NT2/D1 (cell line): ENCODE measurements around the gene CHN2.
A peak's percentile ranks its signal among the peaks of the same experiment; 100 is the strongest.

Experiments used
- DNase-seq: peaks from one replicate; pipeline ENCODE4 v3.0.0-alpha.2; 2011; ENCODE audit warnings: low read depth, low spot score
- H3K27me3 ChIP-seq: 2 replicates; pipeline ENCODE4 v1.6.0; 2011; ENCODE audit warnings: mild to moderate bottlenecking; ENCODE audit not compliant: insufficient read length, insufficient read depth
- H3K36me3 ChIP-seq: 2 replicates; pipeline ENCODE4 v1.6.1; 2011; ENCODE audit warnings: mild to moderate bottlenecking, low read length, mixed read lengths; ENCODE audit not compliant: insufficient read depth, insufficient read length
- H3K4me1 ChIP-seq: 2 replicates; pipeline ENCODE4 v1.5.1; 2011; ENCODE audit not compliant: insufficient read depth, insufficient read length
- H3K4me3 ChIP-seq: 2 replicates; pipeline ENCODE4 v1.5.1; 2011; ENCODE audit warnings: low read depth; ENCODE audit not compliant: insufficient read length
- H3K9ac ChIP-seq: 2 replicates; pipeline ENCODE4 v1.6.0; 2011; ENCODE audit warnings: low read depth; ENCODE audit not compliant: insufficient read length
- H3K9me3 ChIP-seq: 2 replicates; pipeline ENCODE4 v1.5.1; 2011; ENCODE audit warnings: mild to moderate bottlenecking, low read length; ENCODE audit not compliant: insufficient read depth
- SUZ12 ChIP-seq: IDR thresholded peaks from 2 replicates; pipeline ENCODE4 v1.6.1; 2011; ENCODE audit not compliant: insufficient read length, insufficient read depth; ENCODE audit errors: extremely low read depth
- YY1 ChIP-seq: IDR thresholded peaks from 2 replicates; pipeline ENCODE4 v1.6.1; 2011; ENCODE audit not compliant: insufficient read length, insufficient read depth
- ZNF274 ChIP-seq: IDR thresholded peaks from 2 replicates; pipeline ENCODE4 v1.6.1; 2011; ENCODE audit warnings: mild to moderate bottlenecking, low read depth, low read length

The CHN2 gene

DNA sequence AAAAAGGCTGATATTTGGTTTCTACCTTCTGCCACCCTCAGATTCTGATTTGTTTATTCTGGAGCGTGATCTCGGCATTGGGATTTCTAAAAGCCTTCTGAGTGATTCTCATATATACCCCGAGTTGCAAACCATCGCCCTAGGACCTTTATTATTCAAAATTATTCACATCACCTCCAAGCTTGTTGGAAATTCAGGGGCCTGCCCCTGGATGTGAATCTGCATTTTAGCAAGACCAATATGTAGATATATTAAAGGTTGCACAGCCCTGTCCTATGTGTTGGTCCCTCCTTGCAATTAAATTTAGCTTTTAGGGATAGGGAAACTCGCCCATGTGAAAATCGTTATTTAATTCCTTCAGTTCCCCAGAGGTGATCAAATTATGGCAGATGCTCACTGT lies 9.0 kb upstream of the CHN2 start:
- no peaks in the 10 kb centered on the region for H3K4me1 ChIP-seq
- TF ChIP-seq YY1 (no peak), ZNF274 (no peak), SUZ12 (no peak)
- no peaks in the 10 kb centered on the region for H3K27me3 ChIP-seq
- no peaks in the 10 kb centered on the region for H3K36me3 ChIP-seq
- H3K9me3 ChIP-seq = no peaks in the 10 kb centered on the region
- no peak overlapping the region for H3K9ac ChIP-seq
- H3K4me3 ChIP-seq = no peak overlapping the region
- no peak for DNase-seq

DNA sequence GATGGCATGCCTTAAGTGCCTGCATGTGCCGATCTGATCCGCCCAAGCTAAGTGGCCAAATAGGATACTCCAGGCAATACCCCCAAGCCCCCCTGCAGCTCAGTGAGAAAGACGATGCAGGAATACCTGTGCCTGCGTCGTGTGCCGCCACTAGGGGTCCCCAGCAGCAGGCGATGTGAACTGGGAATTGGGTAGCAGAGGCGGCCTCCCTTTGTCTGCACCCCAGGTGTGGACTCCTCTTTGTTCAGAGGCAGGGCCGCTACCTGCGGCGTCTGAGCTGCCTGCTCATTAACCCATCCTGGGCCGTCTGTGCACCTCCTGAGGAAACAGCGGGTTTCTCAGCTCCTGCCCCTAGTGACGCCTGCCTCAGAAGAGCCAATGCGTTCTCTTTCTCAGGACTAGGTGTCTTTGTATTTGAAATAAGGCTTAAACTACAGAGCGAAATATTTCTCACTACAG lies 4.8 kb upstream of the CHN2 start:
- TF ChIP-seq SUZ12 (no peak), ZNF274 (no peak), YY1 (no peak)
- DNase-seq = peak; percentile 96
- H3K4me1 ChIP-seq = no peaks in the 10 kb centered on the region
- H3K36me3 ChIP-seq = no peaks in the 10 kb centered on the region
- no peaks in the 10 kb centered on the region for H3K9me3 ChIP-seq
- H3K4me3 ChIP-seq = no peak overlapping the region
- no peak overlapping the region for H3K9ac ChIP-seq
- H3K27me3 ChIP-seq = peaks cover 34% of the 10 kb centered on the region

DNA sequence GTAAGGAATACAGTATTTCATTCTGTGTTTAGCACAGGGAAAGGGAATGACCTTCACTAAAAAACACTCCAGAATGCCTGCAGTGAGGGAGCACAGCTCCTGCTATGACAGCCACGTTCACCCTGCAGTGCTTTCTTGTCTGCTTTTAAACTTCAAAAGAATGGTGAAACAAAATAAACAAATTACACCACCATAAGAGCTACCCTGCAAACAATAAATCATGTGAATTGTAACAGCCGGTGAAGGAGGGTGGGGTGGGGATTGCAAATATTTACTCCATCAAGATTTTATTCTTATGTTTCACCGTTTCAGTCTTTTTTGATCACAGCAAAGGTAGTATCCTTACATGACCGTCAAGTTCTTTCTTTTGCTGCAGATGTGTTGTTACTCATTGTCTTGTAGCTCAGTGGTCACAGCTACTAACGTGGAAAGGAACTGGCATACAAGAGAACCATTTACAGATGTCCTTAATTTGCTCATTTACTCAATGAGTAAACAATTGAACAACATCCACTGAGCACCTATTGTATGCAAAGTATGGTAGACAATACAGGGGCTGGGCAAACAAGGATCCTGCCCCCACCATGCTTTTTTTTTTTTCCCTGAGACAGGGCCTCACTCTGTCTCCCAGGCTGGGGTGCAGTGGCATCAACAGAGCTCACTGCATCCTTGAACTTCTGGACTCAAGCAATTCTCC lies 4.1 kb upstream of the CHN2 start:
- H3K4me1 ChIP-seq = no peaks in the 10 kb centered on the region
- no peak overlapping the region for H3K9ac ChIP-seq

DNA sequence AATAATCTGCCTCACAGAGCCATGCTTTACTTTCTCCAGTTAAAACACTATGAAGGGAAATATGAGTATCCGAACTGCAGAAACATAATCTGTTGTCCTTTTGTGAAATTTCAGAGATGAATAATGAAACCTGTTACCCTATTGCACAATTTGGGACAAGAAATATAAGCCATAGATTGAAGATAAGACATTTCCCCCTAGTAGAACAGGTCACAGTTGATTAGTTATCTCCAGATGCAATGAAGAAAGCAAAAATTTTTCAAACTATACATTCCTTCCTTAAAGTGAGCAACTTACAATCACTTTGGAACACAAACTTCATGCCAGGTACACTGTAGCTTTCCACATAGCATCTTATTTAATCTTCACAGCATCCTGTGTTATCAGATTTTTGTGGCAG lies 2.3 kb upstream of the CHN2 start:
- H3K4me3 ChIP-seq = no peak overlapping the region
- TF ChIP-seq SUZ12 (no peak), YY1 (no peak), ZNF274 (no peak)
- no peak overlapping the region for H3K9ac ChIP-seq
- no peaks in the 10 kb centered on the region for H3K4me1 ChIP-seq
- H3K27me3 ChIP-seq = peaks cover 60% of the 10 kb centered on the region
- H3K36me3 ChIP-seq = no peaks in the 10 kb centered on the region
- no peak for DNase-seq
- H3K9me3 ChIP-seq = no peaks in the 10 kb centered on the region

More for the DNA sequence above, 4.1 kb upstream of the CHN2 start:
- Histone ChIP-seq H3K27me3 (peaks cover 41% of the 10 kb centered on the region), H3K36me3 (no peaks in the 10 kb centered on the region), H3K9me3 (no peaks in the 10 kb centered on the region), H3K4me3 (no peak overlapping the region)
- TF ChIP-seq SUZ12 = no peak
- TF ChIP-seq ZNF274 = no peak
- no peak for TF ChIP-seq YY1
- no peak for DNase-seq

DNA sequence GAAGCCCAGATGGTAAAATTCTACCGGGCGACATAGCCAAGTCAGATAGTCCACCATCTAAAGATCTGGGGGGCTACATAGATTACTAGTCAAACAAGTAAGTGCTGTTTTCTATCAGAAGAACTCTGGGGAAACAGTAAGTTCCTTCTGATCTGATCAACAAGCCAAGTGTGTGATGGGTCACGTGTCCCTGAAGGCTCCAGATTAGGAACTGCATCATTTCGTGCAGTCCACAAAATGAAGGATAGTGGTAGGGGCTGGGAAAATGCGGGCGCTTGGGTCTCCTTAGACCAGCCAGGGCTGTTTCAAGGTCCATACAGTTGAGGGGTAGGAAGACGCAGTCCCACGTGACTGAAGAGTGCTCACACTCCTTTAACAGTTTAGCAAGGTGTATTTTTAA lies 1.8 kb upstream of the CHN2 start:
- no peaks in the 10 kb centered on the region for H3K9me3 ChIP-seq
- H3K9ac ChIP-seq = no peak overlapping the region
- H3K27me3 ChIP-seq = peaks cover 65% of the 10 kb centered on the region
- no peak for TF ChIP-seq YY1
- TF ChIP-seq SUZ12 = no peak
- TF ChIP-seq ZNF274 = no peak
- no peaks in the 10 kb centered on the region for H3K36me3 ChIP-seq
- no peak for DNase-seq
- H3K4me3 ChIP-seq = no peak overlapping the region
- H3K4me1 ChIP-seq = no peaks in the 10 kb centered on the region

DNA sequence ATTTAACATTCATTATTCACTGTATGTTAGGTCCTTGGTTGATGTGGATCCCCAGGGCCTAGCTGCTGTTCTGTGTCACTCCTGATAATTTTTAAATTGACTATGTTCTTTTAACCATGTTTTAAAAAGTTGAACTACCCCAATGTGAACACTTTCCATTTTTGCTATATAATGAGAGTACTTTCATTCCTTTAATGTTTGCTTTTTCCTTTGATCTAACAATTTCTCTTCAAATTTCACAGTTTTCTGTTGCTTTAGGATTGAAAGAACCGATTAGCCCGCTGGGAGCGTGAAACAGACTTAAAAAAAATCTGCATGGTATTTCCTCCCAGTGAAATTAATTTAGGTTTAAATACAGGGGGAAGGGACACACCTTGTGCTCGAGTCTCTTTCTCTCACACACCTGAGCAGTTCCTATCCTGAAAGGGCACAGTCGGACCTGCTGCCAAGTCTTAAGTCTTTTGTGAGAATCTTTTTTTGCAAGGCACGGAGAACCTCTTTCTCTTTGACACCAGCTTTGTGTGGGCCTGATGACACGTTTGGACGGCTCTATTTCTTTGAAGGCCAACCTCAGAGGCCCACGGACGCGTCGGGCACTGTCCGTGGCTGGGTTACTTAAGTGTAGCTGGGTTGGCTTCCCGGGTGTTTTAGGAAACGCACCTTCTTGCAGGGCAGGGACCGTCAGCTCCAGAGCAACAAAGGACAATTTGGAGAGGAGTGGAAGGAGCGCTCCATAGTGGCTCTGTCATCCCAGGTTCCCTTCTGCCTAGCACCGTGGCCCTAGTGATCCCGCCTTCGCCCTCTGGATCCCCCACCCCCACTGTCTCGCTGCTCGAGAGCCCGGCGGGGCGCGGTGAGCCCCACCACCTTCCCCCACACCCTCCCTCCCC lies 1.0 kb upstream of the CHN2 start:
- H3K4me1 ChIP-seq = no peaks in the 10 kb centered on the region
- H3K9ac ChIP-seq = peak overlapping the region; percentile 69
- no peaks in the 10 kb centered on the region for H3K9me3 ChIP-seq
- no peak for TF ChIP-seq YY1
- TF ChIP-seq SUZ12 = no peak
- TF ChIP-seq ZNF274 = no peak
- no peaks in the 10 kb centered on the region for H3K36me3 ChIP-seq
- no peak for DNase-seq
- H3K27me3 ChIP-seq = peaks cover 70% of the 10 kb centered on the region
- H3K4me3 ChIP-seq = peak overlapping the region; percentile 65

DNA sequence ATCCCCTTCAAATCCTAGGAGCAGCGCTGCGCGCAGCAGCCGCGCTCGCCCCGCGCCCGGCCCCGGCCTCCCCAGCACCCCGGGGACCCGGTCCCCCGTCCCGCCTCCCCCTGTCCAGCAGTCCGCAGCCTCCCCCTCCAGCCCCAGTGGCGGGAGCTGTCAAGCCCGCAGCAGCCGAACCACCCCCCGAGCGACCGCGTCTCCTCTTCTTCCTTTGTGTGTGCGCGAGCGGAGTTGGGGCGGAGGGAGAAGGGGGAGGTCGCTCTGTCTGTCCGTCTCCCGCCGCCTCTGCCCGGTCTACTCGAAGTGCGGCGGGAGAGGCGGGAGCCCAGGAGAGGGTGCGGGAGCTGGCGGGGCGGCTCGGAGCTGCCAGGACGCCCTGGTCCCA lies 375 bp upstream of the CHN2 start:
- Histone ChIP-seq H3K9me3 (no peaks in the 10 kb centered on the region), H3K36me3 (no peaks in the 10 kb centered on the region), H3K4me1 (no peaks in the 10 kb centered on the region), H3K4me3 (peak overlapping the region; percentile 65), H3K27me3 (peaks cover 70% of the 10 kb centered on the region), H3K9ac (peak overlapping the region; percentile 80)
- DNase-seq = no peak
- TF ChIP-seq ZNF274 (no peak), YY1 (no peak), SUZ12 (no peak)

DNA sequence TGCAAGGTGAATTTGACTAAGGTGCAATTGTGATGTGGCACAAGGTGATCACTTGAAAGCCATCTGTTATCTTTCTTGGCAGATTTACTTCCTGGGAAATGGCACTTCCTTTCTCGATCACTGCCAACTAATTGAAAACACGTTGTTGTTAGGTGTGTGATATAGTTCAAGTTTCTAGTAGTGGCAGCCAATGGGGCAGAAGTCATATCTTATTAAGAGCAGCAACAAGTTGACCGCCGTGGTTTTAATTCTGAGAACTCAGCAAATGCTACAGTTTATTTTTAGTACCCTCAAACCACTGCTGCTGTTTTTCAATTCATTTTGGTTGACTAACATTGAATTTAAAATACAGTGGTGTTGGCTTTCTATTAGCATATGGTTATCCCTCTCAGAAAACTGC lies 1.6 kb downstream of the CHN2 start:
- Histone ChIP-seq H3K4me1 (no peaks in the 10 kb centered on the region), H3K4me3 (no peak overlapping the region)

More for the DNA sequence above, 1.6 kb downstream of the CHN2 start:
- Histone ChIP-seq H3K36me3 (no peaks in the 10 kb centered on the region), H3K9ac (no peak overlapping the region), H3K9me3 (no peaks in the 10 kb centered on the region), H3K27me3 (peaks cover 68% of the 10 kb centered on the region)
- DNase-seq = no peak
- TF ChIP-seq ZNF274 (no peak), SUZ12 (no peak), YY1 (no peak)
